GM10266 (cell line): ENCODE data around the gene KRTAP20-1.

ENCODE experiments used
- DNase-seq: peaks from one replicate; pipeline ENCODE4 v3.0.0; 2012; ENCODE audit errors: extremely low spot score
- TF ChIP-seq, protein P1 (sequence below): IDR thresholded peaks from 2 replicates; pipeline ENCODE4 v1.5.1; 2012; ENCODE audit warnings: mild to moderate bottlenecking, low read depth; ENCODE audit not compliant: control insufficient read depth, insufficient read depth; ENCODE audit errors: missing control alignments

The KRTAP20-1 gene, protein sequence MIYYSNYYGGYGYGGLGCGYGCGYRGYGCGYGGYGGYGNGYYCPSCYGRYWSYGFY

DNA sequence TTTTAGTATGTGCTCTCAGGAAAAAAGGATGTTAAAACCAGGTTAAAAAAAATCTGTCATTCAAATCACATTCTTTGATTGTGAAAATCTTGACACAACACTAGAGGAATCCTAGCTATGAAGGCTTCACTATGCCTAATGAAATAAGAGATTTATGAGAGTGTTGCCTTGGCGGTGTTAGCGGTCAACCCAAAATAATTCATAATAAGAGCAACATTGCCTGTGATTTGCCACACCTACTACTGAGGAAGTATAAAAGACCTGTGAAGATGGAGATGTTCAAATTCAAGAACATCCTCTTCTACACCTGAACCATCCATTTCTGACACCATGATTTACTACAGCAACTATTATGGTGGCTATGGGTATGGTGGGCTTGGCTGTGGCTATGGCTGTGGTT, at the start of gene KRTAP20-1:
TSS of gene KRTAP20-1 (plus strand) at position 301 of the 400 bp plus-strand sequence. CDS start at position 331, 30 bp downstream.
- TF ChIP-seq, protein P1, sequence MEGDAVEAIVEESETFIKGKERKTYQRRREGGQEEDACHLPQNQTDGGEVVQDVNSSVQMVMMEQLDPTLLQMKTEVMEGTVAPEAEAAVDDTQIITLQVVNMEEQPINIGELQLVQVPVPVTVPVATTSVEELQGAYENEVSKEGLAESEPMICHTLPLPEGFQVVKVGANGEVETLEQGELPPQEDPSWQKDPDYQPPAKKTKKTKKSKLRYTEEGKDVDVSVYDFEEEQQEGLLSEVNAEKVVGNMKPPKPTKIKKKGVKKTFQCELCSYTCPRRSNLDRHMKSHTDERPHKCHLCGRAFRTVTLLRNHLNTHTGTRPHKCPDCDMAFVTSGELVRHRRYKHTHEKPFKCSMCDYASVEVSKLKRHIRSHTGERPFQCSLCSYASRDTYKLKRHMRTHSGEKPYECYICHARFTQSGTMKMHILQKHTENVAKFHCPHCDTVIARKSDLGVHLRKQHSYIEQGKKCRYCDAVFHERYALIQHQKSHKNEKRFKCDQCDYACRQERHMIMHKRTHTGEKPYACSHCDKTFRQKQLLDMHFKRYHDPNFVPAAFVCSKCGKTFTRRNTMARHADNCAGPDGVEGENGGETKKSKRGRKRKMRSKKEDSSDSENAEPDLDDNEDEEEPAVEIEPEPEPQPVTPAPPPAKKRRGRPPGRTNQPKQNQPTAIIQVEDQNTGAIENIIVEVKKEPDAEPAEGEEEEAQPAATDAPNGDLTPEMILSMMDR: no peak
- DNase-seq: no peak

DNA sequence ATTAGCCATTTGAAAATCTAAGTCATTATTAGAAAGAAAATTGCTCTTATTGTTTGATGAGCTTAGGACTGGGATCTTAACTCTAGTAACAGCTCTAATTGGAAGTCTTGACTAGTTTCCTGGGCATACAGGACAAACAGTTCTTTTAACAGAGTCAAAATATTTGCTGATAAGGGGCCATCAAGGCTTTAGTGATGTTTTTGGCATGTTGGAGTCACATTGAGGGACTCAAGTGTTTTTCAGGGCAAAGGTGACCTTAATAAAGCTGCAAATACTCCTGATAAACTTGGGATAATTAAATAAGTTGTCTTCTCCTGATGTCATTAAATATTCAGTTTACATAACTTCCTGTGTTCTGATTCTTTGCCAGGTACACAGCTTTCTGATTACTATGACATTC, 48.6 kb upstream of the KRTAP20-1 start:
- no peak for DNase-seq
- TF ChIP-seq, protein P1: no peak

DNA sequence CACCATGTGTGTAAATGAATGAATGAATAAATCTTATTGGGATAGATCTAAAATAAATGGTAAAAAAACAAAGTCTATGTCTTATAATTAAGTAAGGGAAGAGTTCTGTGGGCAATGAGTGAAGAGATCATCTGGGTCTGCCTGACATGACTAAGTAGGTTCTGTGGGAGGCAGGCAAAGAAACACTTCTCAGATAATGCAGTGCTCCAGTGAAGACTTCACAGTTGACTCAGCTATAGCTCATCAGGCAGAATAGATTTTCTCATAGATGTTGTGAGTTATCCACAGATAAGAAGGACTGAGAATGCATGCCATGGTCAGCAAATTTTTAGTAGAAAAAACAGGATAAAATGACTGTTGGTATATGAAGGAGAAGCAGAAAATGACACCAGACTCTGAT, 38.5 kb upstream of the KRTAP20-1 start:
- TF ChIP-seq, protein P1: no peak

DNA sequence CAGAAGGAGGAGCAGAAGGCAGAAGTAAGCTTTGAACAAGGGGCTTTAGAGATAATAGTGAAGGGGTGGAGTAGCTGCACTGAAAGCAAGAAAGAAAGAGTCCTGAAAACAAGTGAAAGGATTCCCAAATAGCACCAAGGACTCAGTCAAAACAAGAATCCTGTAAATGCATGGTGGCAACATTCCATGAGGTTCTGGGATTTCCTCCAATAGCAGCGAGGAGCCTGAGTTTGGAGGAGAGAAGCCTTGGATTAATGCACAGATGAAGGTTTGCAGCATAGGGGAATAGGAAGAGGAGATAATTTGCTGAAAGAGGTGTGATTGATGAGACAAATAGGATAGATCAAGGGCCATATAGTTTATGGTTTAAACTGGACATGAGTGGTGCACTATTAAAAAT, 36.9 kb upstream of the KRTAP20-1 start:
- DNase-seq: no peak
- TF ChIP-seq, protein P1: no peak

More for the DNA sequence above, 38.5 kb upstream of the KRTAP20-1 start:
- DNase-seq: no peak

DNA sequence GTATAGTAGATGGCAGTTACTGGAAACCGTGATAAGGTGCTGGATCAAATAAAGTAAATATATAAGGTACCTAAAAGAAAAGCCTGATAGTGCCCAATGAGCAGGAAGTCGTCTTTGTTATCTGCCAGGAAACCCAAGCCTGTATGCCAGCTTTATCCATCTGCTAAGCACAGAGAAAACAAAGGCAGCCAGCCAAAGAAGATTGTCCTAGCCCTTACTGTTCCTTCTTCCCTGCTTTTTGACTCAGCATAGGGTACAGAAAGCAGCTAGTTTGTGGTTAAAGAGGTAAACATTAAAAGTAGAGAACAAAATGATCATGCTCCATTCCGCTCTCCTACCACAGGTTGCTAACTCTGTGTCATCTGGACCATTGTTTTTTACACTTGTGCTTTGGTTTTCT, 36.1 kb upstream of the KRTAP20-1 start:
- DNase-seq: no peak
- TF ChIP-seq, protein P1: no peak

DNA sequence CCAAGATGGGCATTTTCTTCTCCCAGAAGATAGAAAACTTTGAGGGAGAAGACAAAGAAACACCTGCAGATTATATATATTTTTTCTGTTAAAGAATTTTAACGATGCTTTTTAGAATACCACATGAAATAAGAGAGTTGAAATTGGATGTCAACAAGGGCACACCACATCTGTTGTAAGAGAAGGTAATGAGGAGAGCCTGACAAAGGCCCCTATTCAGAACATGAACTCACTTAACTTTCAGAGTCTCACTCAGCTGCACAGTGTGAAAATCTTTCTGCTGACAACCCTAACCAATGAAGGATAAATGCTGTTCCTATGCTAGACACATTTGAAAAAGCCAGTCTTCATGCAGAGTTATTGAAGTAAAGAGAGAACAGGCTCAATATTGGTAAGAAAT, 33.4 kb upstream of the KRTAP20-1 start:
- TF ChIP-seq, protein P1: no peak
- DNase-seq: no peak

DNA sequence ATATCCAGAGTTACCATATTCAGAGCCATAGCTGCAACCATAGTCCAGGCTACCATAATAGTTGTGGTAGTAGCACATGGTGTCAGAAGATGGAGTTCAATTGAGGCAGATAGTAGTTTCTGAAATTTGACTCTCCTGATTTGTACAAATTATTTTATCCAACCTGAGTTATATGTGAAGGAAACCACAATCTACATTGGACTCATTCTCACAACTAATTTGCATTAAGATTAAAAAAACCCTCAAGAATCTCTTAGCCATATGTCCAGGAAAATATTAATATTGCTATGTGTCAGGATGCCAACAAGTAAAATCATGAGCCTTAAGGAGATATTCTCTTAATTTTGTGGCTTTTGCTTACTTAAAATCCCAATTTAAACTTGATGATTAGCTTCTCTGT, 25.9 kb upstream of the KRTAP20-1 start, which contains the start of gene KRTAP22-2:
TSS of gene KRTAP22-2 (minus strand) at position 101 of the 400 bp plus-strand sequence.
- TF ChIP-seq, protein P1: no peak
- no peak for DNase-seq
